Loucy (cell line): Measurements from ENCODE around the gene ADGRL1.

Source experiments
- EZH2phosphoT487 ChIP-seq: fragments of 200-600 bp; IDR thresholded peaks from 2 replicates; pipeline ENCODE4 v1.6.1; 2018; ENCODE audit warnings: antibody characterized with exemption, mild to moderate bottlenecking, moderate library complexity, borderline replicate concordance
- TF ChIP-seq, protein P1 (sequence below): fragments of 200-600 bp; sonication (generic); conservative IDR thresholded peaks from 2 replicates; pipeline ENCODE4 v1.5.1; 2014; ENCODE audit warnings: mild to moderate bottlenecking, antibody characterized with exemption, low read length

DNA sequence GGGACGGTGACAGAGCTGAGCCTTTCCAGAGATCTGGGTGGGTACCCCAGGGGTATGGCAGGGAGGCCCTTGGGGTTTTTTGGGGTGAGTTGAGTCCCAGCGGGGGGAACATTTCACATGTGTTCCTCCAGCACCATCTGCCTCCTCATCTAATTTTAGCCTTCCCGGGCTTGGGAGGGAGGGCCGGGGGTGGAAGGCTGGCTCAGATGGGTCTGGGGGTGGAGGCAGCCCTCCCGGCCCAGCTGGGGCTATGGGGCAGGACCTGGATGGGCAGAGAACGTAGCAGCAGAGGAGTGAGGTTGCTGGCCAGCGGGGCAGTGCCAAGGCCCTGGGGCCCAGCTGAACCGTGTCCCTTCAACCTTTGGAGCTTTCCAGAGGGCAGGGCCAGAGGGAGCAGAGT is 23.5 kb downstream of the ADGRL1 start:
- TF ChIP-seq, protein P1, sequence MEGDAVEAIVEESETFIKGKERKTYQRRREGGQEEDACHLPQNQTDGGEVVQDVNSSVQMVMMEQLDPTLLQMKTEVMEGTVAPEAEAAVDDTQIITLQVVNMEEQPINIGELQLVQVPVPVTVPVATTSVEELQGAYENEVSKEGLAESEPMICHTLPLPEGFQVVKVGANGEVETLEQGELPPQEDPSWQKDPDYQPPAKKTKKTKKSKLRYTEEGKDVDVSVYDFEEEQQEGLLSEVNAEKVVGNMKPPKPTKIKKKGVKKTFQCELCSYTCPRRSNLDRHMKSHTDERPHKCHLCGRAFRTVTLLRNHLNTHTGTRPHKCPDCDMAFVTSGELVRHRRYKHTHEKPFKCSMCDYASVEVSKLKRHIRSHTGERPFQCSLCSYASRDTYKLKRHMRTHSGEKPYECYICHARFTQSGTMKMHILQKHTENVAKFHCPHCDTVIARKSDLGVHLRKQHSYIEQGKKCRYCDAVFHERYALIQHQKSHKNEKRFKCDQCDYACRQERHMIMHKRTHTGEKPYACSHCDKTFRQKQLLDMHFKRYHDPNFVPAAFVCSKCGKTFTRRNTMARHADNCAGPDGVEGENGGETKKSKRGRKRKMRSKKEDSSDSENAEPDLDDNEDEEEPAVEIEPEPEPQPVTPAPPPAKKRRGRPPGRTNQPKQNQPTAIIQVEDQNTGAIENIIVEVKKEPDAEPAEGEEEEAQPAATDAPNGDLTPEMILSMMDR = no peak
- TF ChIP-seq EZH2phosphoT487 = no peak
